Activated CD8-positive, alpha-beta memory T cell treated with anti-CD3 and anti-CD28 coated beads for 36 hours (primary cell): ENCODE results near the gene BUB1B. TPM values are rescaled to one million over a fixed set of nuclear protein-coding genes. Genes with fewer than 3 reads are reported as not detected.

Experiments
- CTCF ChIA-PET: fragments of 350-600 bp; sonication (Branson Sonifier 250); formaldehyde crosslinking; loops from one replicate; lab custom pipeline; 2021; ENCODE audit warnings: antibody characterized with exemption; lab: Charles Lee
- POLR2A ChIA-PET: fragments of 350-600 bp; sonication (Branson Sonifier 250); formaldehyde crosslinking; loops from one replicate; lab custom pipeline; 2021; ENCODE audit warnings: antibody characterized with exemption; lab: Charles Lee
- total RNA-seq, 2 experiments: library from RNA; stranded (reverse); gene quantifications; one replicate each; pipeline ENCODE4 v1.2.3, GENCODE V29; 2021

The BUB1B gene
- total RNA-seq, 2 experiments from 2014 or later, result 57.1 to 65.4 TPM

DNA sequence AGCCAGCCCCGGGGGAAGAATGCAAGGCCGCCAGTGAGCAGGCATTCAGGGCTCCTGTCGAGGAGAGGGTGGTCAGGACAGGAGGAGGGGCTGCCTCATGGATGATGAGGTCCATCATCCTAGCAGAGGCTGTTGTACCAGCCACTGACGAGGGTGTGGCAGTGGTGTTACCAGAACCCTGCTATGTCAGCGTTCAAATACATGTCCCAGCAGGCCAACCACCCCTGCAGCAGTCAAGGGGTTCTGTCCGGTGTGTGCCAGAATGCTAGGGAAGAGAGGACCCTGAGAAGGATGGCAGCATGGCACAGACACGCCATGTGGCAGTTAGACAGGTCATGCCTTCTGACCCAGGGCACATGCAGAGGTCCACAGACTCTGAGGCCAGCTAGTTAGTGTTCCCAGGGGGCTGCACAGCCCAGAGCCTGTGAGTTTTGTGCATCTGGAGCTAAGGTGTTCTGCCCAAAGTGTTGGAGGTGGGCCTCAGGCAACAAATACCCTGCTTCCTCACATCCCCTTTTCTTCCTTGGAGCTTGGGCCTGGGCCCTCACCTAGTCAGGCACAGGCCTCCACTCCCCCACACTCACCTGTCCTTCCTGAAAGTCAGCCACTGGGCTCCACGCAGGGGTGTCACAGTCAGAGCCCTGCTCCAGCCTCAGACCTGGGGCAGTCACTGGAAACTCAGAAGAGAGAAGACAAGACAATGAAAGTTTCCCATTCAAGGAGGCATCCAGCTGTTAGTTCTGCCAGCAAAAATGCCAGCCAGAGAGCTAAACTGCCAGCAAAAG, 85.8 kb downstream of the BUB1B start:
- POLR2A ChIA-PET, result no interaction called here
- CTCF ChIA-PET, result interaction anchor here (1.1 to 1.7 kb wide), 3 partner anchors 20 to 58 kb away, joined by 3 to 5 read pairs (median 3); no protein-coding TSS in a partner anchor

GRCh38 chr15:40247406-40247971, 86.6 kb downstream of the BUB1B start:
- ChIA-PET POLR2A (no interaction called here), CTCF (interaction anchor here (1.1 to 1.7 kb wide), 3 partner anchors 21 to 58 kb away, joined by 3 to 5 read pairs (median 3); no protein-coding TSS in a partner anchor)

DNA sequence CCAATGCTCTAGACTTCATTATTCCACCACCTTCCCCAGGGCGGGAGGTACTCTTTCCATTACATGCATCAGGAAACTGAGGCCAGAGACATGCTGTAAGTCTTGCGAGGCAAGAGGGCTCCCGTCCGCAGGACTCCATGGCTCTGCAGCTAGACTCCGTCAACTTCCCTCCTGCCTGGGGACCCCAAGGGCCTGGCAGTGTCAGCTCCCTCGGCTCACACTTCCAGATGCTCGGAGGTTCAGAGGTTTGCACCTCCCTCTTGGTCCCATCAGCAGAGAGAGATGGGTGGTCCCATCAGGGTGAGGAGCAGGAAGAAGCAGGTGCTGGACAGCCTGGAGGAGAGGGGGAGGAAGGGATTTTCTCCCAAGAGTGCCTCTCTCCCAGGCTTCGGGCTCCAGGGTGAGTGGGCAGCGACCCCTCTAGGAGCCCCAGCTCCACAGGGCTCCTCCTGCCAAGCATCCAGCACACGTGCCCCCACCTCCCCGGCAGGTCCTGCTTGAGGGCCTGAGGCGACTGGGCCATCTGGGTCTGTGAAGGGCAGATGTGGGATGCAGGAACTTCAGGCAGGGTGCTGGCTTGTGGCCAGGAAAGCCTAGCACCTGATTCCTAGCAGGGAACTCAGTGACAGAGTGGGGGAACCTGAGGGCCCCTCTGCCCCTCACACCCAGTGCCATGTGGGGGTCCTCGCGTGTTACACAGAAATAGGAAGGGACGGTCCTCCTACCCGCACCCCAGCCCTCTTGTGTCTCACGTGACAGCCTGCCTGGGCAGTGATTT, 87.3 kb downstream of the BUB1B start:
- POLR2A ChIA-PET, result no interaction called here
- CTCF ChIA-PET, result no interaction called here

GRCh38 chr15:40249477-40250303, 88.8 kb downstream of the BUB1B start:
- POLR2A ChIA-PET, result no interaction called here
- CTCF ChIA-PET, result interaction anchor here (1.4 to 1.5 kb wide), 2 partner anchors 25 to 29 kb away, joined by 3 to 6 read pairs; no protein-coding TSS in a partner anchor

- POLR2A ChIA-PET, result no interaction called here
- CTCF ChIA-PET, result interaction anchor here (1.5 kb wide), 1 partner anchor 24 kb away, joined by 6 read pairs; no protein-coding TSS in a partner anchor
Measured at GRCh38 chr15:40250304-40250656, 89.4 kb downstream of the BUB1B start.

GRCh38 chr15:40250771-40251483, 90.1 kb downstream of the BUB1B start:
- POLR2A ChIA-PET, result interaction anchor here (0.5 kb wide), 1 partner anchor 8 kb away, joined by 3 read pairs; no protein-coding TSS in a partner anchor

DNA sequence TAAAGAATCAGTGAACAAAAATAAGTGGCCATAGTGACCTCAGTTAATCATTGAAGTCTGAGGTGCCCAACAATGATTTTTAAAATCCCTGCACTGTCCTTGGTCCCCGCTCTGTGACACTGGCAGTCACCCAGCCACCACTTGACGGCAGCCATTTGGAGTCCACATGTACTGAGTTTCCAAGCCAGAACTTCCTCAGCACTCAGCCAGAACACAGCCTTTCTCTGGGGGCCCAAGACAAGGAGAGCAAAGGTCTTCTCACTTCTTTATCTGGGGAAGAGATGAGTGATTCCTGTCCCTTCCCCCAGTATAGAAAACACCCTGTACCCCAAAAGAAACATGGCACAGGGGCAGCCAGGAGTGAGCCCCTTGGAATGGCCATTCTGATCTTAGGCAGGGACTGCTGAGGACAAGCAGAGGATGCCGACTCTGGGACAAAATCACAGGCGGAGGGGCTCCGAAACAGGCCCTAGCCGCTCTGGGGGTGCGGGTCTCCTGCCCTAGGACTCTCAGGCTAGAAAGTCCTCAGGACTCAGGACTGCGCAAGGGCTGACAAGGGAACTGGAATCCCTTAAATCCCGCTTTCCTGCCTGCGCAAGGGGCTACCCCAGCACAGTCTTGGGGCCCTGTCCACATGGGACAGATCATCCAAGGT, 90.7 kb downstream of the BUB1B start:
- CTCF ChIA-PET, result interaction anchor here (1.5 kb wide), 1 partner anchor 23 kb away, joined by 6 read pairs; no protein-coding TSS in a partner anchor

More at GRCh38 chr15:40250771-40251483, 90.1 kb downstream of the BUB1B start:
- CTCF ChIA-PET, result interaction anchor here (1.5 kb wide), 1 partner anchor 24 kb away, joined by 6 read pairs; no protein-coding TSS in a partner anchor

DNA sequence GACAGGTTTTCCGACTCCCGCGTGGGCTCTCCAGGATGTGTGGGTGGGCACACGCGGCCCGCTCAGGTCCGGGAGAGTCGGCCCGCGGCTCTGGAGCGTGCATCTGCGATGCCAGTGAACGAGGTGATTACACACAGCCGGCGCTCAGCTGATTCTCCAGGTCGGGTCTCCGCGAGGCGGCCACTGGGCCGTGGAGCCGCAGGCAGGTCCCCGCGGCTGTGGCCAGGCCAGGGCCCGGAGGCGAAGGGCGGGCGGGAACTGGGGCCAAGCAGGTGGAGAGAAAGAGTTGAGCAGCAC, 91.2 kb downstream of the BUB1B start:
- ChIA-PET CTCF (no interaction called here), POLR2A (no interaction called here)

More for the DNA sequence above, 90.7 kb downstream of the BUB1B start:
- POLR2A ChIA-PET, result interaction anchor here (0.5 kb wide), 1 partner anchor 8 kb away, joined by 3 read pairs; no protein-coding TSS in a partner anchor

DNA sequence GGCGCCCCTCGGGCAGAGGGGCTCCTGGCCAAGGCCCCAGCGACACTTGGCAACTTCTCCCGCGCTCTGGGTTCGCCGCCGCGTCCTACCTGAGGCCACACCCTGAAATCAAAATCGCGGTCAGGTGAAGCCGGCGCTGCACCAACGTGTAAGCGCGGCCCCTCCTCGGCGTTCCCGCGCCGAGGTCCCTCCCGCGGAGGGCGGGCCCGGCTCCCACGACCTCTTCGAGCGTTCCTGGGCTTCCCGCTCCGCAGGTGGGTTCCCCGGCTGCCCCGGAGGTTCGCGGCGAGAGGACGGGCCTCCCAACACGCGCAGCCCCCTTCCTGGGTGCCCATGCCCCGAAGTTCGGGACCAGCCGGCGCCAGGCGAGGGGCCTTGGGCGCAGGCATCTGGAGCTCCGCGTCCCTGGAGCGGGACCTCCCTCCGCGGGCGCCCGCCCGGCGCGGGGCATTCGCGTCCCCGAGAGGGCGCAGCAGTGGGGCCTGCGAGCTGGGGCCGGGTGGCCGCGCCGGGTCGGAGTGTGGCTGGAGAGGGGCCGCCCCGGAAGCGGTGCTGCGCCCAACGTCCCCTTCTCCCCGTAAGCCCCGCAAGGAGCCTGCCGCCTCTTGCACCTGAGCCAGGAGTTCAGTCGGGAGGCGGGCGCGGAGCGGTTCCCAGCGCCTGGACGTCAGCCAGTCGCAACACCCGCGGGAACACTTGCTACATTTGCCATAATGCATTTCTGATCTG, 91.7 kb downstream of the BUB1B start:
- ChIA-PET POLR2A (no interaction called here), CTCF (no interaction called here)

GRCh38 chr15:40253167-40253790, 92.4 kb downstream of the BUB1B start:
- ChIA-PET POLR2A (no interaction called here), CTCF (no interaction called here)

GRCh38 chr15:40254452-40254851, 93.6 kb downstream of the BUB1B start:
- CTCF ChIA-PET, result interaction anchor here (0.9 to 1.5 kb wide), 4 partner anchors 20 to 55 kb away, joined by 3 to 10 read pairs (median 4); no protein-coding TSS in a partner anchor
- POLR2A ChIA-PET, result interaction anchor here (0.6 kb wide), 1 partner anchor 215 kb away, joined by 9 read pairs; no protein-coding TSS in a partner anchor

- ChIA-PET POLR2A (interaction anchor here (0.6 kb wide), 1 partner anchor 215 kb away, joined by 9 read pairs; no protein-coding TSS in a partner anchor), CTCF (interaction anchor here (1.1 to 1.5 kb wide), 2 partner anchors 19 to 24 kb away, joined by 6 to 10 read pairs; no protein-coding TSS in a partner anchor)
Measured at GRCh38 chr15:40255033-40255432, 94.2 kb downstream of the BUB1B start.

DNA sequence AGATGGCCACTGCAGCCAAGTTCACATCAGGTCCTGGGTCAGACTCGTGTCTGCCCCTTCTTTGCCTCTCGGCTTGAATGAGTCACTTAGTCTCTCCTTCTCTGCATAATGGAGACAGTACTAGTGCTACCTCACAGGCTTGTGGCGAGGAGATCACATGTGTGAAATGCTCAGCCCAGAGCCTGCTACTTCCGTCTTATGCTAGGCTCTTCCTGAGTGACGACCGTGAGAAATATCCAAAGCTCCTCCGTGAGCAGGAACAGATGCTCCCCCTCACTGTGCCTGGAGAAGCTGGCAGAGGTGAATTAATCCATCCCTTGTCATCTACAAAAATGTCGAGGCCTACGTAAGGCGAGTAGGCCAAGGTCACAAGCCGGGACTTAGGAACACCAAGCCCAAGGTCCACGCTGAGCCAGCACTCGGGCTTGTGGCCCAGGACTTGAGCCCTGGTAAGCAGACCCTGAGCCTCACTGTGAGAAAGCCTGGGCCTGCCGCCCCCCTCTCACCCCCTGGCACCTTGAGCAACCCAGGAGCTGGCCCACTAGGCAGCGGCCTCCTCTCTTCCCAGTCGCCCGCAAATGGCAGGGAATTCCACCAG, 95.9 kb downstream of the BUB1B start:
- POLR2A ChIA-PET, result no interaction called here
- CTCF ChIA-PET, result interaction anchor here (0.6 to 1.1 kb wide), 2 partner anchors 15 to 19 kb away, joined by 3 to 9 read pairs; no protein-coding TSS in a partner anchor

DNA sequence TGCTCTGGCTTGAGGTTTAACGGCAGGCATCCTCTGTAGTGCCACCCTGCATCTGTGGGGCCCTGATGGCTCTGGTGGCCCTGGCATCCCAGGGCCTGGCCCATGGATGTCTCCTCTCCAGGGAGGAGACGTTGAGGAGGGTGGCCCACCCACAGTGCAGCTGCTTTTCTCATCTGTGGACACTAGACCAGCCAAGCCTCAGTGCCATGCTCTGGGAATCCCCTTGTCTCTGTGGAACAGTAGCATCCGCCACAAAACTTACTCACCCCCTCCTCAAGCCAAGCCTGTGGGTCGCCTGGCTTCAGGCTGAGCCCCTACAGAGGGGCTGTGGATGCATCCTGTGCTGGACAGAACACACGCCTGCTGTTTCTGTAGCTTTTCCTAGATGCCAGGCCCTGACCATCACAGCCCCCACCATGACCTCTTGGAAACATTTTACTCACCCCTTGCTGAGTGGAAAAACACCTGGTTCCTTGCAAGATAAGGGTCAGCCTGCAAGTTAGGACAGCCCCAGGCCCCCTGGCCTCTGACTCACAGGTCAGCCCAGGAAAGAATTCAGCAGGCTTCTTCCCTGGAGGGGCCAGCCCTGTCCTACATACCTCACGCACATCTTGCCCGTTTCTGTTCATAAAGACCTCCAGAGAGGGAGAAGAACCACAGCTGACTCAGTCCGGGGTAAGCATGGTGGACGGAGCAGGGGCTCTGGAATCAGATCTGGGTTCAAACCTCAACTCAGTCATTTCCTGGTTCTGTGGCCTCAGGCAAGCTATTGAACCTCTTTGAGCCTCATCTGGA, 97.0 kb downstream of the BUB1B start:
- POLR2A ChIA-PET, result no interaction called here
- CTCF ChIA-PET, result interaction anchor here (0.6 to 1.1 kb wide), 3 partner anchors 14 to 18 kb away, joined by 3 to 9 read pairs (median 4); no protein-coding TSS in a partner anchor

DNA sequence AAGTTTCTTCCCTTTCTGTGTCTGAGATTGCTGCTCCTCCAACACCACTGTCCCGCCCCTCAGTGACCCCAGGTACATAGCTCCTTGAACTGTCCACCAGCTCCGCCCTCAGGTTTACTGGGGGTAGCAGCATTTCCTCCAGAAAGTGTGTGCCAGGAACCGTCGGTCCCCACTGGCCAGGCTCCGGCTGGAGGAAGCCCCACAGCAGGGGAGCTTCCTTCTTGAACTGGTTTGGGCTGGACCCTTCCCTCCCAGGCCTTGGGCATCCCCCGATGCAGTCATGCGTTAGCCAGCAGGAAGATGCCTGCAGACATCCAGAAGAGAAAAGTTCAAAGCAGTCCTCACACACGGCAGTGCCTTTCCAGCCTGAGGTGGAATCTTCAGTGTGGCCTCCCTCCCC, 97.7 kb downstream of the BUB1B start:
- POLR2A ChIA-PET, result no interaction called here
- CTCF ChIA-PET, result interaction anchor here (1.0 kb wide), 1 partner anchor 16 kb away, joined by 4 read pairs; no protein-coding TSS in a partner anchor
